ENCODE data around the gene DDB1. TPM values are rescaled to one million over a fixed set of nuclear protein-coding genes. Genes with fewer than 3 reads are reported as not detected.

DDB1 gene
- polyA plus RNA-seq, 3 donors = 54.1 to 97.2 (median 86.6) TPM

DNA sequence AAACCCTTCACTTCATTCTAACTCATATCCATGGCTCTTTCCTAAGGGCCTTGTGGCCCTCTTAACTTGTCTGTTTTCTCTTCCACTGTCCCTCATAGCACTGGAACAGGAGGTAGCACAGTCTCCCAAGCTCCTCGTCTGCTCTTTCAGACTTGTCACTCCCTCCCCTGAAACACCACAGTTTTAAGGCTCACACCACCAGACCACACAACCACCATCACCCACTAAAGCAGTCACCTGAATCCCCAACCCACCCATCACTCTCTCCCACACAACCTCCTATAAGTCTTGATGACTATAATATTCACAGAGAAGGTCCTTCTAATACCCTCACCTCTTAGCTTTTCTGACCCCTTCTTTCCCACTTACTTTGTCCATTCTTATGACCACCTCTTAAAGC lies 26.7 kb downstream of the DDB1 start:
- no peak overlapping the region for H3K4me2 ChIP-seq (replicated peaks; ENCODE audit: extremely low read depth, low read length, poor library complexity, severe bottlenecking)
- H3K27me3 ChIP-seq (ENCODE audit: control insufficient read depth in 2 of 2, insufficient read depth in 2 of 2, low read length in 2 of 2) = no peaks in the 10 kb centered on the region
- H3K36me3 ChIP-seq (replicated peaks in 1 of 2; ENCODE audit: control insufficient read depth in 1 of 2, insufficient read depth in 2 of 2, low read length in 2 of 2) = peaks cover 93 to 100% of the 10 kb centered on the region in 2 donors
- peaks cover 42 to 45% of the 10 kb centered on the region in 2 donors for H3K36me3 Mint-ChIP-seq
- no peak overlapping the region for H3K9ac ChIP-seq (ENCODE audit: insufficient read depth, low read length, poor library complexity, severe bottlenecking)
- intact Hi-C loops (cut with micrococcal nuclease) = no loop called here
- H3K4me1 Mint-ChIP-seq = no peaks in the 10 kb centered on the region
- no peak overlapping the region for H3K27ac Mint-ChIP-seq
- WGBS (ENCODE audit: insufficient coverage) = 100% methylated on average over 1 of the region's 1 CpG
- H3K4me3 Mint-ChIP-seq = no peak overlapping the region
- TF ChIP-seq, protein P1, sequence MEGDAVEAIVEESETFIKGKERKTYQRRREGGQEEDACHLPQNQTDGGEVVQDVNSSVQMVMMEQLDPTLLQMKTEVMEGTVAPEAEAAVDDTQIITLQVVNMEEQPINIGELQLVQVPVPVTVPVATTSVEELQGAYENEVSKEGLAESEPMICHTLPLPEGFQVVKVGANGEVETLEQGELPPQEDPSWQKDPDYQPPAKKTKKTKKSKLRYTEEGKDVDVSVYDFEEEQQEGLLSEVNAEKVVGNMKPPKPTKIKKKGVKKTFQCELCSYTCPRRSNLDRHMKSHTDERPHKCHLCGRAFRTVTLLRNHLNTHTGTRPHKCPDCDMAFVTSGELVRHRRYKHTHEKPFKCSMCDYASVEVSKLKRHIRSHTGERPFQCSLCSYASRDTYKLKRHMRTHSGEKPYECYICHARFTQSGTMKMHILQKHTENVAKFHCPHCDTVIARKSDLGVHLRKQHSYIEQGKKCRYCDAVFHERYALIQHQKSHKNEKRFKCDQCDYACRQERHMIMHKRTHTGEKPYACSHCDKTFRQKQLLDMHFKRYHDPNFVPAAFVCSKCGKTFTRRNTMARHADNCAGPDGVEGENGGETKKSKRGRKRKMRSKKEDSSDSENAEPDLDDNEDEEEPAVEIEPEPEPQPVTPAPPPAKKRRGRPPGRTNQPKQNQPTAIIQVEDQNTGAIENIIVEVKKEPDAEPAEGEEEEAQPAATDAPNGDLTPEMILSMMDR (IDR thresholded peaks at IDR 0.05) = no peak
- no peaks in the 10 kb centered on the region for H3K9me3 ChIP-seq (replicated peaks in 1 of 2; ENCODE audit: control insufficient read depth in 1 of 2, insufficient read depth in 1 of 2, low read length in 2 of 2)
- H3K79me2 ChIP-seq (ENCODE audit: insufficient read depth, low read length) = no peaks in the 10 kb centered on the region
- no peaks in the 10 kb centered on the region for H3K27me3 Mint-ChIP-seq (ENCODE audit: low read depth in 3 of 3)
- H3K4me1 ChIP-seq (ENCODE audit: control insufficient read depth in 1 of 2, insufficient read depth in 2 of 2, low read length in 2 of 2) = no peaks in the 10 kb centered on the region
- no peaks in the 10 kb centered on the region for H3K9me3 Mint-ChIP-seq
- H4K20me1 ChIP-seq (ENCODE audit: insufficient read depth, low read length) = no peaks in the 10 kb centered on the region
- no peak for DNase-seq
- no peak overlapping the region for H3K27ac ChIP-seq (ENCODE audit: low read depth in 1 of 2, low read length in 2 of 2)
- no peak overlapping the region for H3K4me3 ChIP-seq (replicated peaks in 1 of 3; ENCODE audit: low read depth in 2 of 3, low read length in 3 of 3)
- no peak overlapping the region for H2AFZ ChIP-seq (ENCODE audit: insufficient read depth, low read depth, low read length, poor library complexity, severe bottlenecking)

DNA sequence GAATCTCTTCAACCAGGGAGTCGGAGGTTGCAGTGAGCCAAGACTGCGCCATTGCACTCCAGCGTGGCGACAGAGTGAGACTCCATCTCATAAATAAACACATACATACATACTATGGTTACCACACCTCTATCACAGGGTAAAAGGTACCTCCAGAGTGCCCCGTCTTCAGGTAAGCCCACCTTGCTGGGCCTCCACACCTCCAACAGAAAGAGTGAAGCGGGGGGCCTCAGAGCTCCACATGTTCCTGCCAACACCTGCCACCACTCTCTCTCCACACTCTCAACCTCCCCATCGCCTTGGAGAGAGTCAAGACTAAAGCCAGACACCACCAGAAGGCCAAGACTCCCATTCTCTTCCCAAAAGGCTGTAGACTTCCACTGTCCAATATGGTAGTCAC lies 27.5 kb downstream of the DDB1 start:
- Histone ChIP-seq H3K79me2 (ENCODE audit: insufficient read depth, low read length) (no peaks in the 10 kb centered on the region), H4K20me1 (ENCODE audit: insufficient read depth, low read length) (no peaks in the 10 kb centered on the region), H3K4me2 (replicated peaks; ENCODE audit: extremely low read depth, low read length, poor library complexity, severe bottlenecking) (no peak overlapping the region), H3K27ac (ENCODE audit: low read depth in 1 of 2, low read length in 2 of 2) (no peak overlapping the region), H2AFZ (ENCODE audit: insufficient read depth, low read depth, low read length, poor library complexity, severe bottlenecking) (no peak overlapping the region), H3K4me3 (replicated peaks in 1 of 3; ENCODE audit: low read depth in 2 of 3, low read length in 3 of 3) (no peak overlapping the region), H3K27me3 (ENCODE audit: control insufficient read depth in 2 of 2, insufficient read depth in 2 of 2, low read length in 2 of 2) (no peaks in the 10 kb centered on the region), H3K36me3 (replicated peaks in 1 of 2; ENCODE audit: control insufficient read depth in 1 of 2, insufficient read depth in 2 of 2, low read length in 2 of 2) (peaks cover 96 to 100% of the 10 kb centered on the region in 2 donors), H3K9ac (ENCODE audit: insufficient read depth, low read length, poor library complexity, severe bottlenecking) (no peak overlapping the region), H3K9me3 (replicated peaks in 1 of 2; ENCODE audit: control insufficient read depth in 1 of 2, insufficient read depth in 1 of 2, low read length in 2 of 2) (no peaks in the 10 kb centered on the region), H3K4me1 (ENCODE audit: control insufficient read depth in 1 of 2, insufficient read depth in 2 of 2, low read length in 2 of 2) (no peaks in the 10 kb centered on the region)
- Mint-ChIP-seq H3K36me3 (peaks cover 48 to 53% of the 10 kb centered on the region in 2 donors), H3K4me3 (no peak overlapping the region), H3K27me3 (ENCODE audit: low read depth in 3 of 3) (peaks cover 0 to under 1% (median 0%) of the 10 kb centered on the region in 3 donors), H3K9me3 (no peaks in the 10 kb centered on the region), H3K27ac (peak overlapping the region in 1 of 7 donors; percentile 76), H3K4me1 (no peaks in the 10 kb centered on the region)
- WGBS (ENCODE audit: insufficient coverage) = 98% methylated on average over 7 of the region's 7 CpGs
- TF ChIP-seq, protein P1 (IDR thresholded peaks at IDR 0.05) = no peak
- intact Hi-C loops (cut with micrococcal nuclease) = no loop called here
- DNase-seq = no peak

Measured in CD14-positive monocyte (primary cell).